GM21825 (cell line): Measurements from ENCODE around the gene ADAMTS6.
"Not testable (repeated sequence)": the region's sequence is repeated elsewhere in the genome, so short reads cannot be mapped to it uniquely, and the experiment has no call there.

ENCODE experiments used
- ATAC-seq: cut with Tn5 transposase; IDR thresholded peaks from one replicate; pipeline ENCODE4 v1.9.1; 2021; ENCODE audit warnings: mild to moderate bottlenecking, moderate library complexity; ENCODE audit not compliant: unreplicated experiment

The ADAMTS6 gene

GRCh38 chr5:65382582-65382981 is 99.1 kb downstream of the ADAMTS6 start:
- ATAC-seq = no peak

- ATAC-seq = not testable (repeated sequence)
Measured at GRCh38 chr5:65370505-65370904, 111.2 kb downstream of the ADAMTS6 start.

GRCh38 chr5:65366655-65367054 is 115.1 kb downstream of the ADAMTS6 start:
- no peak for ATAC-seq

DNA sequence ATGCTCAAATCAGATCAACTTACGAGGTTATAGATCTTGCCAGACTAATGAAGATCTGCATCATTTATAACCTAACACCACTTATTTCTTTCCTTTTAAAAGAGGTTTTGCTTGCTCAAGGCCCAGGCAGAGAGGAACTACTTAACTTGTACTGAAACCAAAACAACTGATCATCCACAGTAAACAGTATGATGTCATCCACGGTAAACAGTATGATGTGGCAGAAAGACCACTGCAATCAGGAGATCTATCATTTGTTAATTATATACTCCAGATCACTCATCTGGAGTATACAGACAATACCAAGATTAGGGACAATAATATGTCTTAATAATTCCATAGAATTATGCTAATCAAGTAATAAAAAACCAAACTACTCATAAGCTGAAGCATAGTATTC is 116.8 kb downstream of the ADAMTS6 start:
- ATAC-seq = no peak

DNA sequence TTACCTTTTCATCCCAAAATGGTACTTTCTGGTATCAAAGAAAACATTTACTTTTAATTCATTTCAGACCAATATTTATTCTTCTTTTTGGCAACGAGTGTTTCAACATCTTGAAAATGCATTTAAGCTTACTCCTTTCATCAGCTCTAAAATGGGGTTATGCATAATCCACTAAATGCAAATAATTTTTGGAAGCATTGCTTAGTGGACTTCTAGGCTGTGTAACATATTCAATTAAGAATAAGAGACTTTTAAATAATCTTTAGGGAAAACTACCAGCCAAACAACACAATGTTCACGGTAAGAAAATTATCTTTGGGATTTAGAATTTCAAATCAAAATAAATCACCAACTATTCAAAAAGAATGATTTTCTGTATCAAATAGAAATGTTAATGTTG is 118.2 kb downstream of the ADAMTS6 start:
- no peak for ATAC-seq

- no peak for ATAC-seq
Measured at GRCh38 chr5:65359981-65360380, 121.7 kb downstream of the ADAMTS6 start.

DNA sequence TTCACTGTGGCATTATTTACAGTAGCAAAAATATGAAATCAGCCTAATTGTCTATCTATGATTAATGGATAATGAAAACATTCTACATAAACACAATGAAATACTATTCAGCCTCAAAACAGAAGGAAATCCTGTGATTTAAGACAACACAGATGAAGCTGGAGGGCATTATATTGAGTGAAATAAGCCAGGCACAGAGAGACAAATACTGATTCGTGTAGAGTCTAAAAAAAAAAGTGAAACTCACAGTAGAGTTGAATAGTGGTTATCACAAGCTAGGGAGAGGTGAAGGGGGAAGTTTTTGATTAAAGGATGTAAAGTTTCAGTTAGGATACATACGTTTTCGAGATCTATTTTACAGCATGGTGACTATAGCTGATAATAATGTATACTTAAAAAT is 122.2 kb downstream of the ADAMTS6 start:
- ATAC-seq = no peak

DNA sequence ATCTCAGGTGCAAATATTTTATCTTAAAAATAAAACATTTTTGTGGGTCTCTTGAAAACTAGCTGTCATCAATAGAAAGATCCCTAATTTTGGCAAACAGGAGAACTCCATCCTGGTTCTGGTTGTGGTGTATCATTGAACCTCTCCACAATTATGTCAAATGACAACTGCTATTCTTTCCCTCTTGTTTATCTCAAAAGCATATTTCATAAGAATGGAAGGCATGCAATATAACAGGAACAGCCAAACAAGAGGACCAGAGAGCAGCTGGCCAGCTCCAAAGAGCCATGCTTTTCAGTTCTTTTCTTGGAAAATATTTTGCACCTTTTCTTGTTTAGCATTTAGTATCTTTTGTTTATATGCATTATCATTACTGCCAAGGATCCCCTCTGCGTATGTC is 125.4 kb downstream of the ADAMTS6 start:
- no peak for ATAC-seq

DNA sequence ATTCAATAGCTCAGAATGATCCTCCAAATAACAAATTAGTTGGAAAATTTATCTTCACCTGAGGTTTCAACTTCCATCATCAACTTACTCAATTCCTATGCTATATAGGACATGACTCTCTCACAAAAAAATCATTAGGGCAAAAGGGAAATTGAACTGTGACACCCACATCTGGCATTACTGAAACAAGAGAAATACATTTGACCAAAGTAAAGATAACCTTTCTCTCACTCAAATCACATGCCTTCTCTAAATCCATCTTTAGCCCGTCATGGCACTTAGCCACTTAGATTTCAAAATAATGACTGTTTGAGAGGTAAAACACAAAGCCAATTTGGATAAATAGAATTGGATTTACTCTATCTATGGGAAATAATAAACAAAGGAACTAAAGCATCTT is 126.4 kb downstream of the ADAMTS6 start:
- ATAC-seq = no peak

DNA sequence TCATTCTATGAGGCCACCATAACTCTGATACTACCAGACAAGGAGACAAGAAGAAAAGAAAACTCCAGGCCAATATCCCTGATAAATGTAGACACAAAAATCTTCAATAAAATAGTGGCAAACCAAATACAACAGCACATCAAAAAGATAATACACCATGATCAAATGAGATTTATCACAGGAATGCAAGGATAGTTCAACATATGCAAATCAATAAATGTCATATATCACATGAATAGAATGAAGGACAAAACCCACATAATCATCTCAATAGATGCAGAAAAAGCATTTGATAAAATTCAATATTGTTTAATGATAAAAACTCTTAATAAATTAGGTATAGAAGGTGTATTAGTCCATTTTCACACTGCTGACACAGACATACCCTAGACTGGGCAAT is 139.9 kb downstream of the ADAMTS6 start:
- no peak for ATAC-seq

DNA sequence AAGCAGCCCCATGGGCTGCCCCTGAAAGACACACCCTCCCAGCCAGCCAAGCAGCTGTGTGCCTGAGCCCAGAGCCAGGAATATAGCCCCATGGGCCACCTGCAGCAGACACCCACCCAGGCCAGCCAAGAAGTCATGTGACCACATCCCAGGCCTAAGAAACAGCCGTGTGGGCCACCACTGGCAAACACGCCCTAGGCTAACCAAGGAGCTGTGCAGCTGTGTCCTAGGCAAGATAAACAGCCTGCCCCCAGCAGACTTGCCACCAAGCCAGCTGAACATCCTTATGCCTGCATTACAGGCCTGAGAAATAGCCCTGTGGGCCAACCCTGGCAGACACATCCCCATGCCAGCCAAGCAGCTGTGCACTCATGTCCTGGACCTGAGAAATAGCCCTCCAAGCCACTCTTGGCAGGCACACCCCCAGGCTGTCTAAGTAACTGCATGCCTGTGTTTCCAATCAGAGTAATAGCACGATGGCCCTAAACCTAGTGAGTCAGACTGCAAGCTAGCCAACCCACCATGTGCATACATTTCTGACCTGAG is 143.0 kb downstream of the ADAMTS6 start:
- no peak for ATAC-seq

DNA sequence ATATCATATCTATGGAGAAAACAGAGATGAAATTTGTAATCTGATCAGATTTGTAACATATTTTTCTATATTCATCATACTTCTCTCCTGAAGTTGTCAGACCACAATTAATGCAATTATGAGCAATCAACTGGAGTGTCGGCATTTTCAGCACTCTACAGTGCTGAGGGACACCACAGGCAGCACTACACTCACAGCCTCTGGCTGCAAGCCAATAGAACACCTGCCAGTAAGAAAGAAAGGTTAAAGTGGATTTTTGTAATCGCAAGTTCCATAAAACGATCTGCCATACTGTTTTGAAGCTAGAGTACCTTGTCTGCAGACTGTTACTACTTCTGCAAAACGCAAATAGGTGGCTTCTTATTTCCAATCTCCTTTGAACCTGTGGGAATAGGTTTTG is 147.6 kb downstream of the ADAMTS6 start:
- ATAC-seq = no peak

DNA sequence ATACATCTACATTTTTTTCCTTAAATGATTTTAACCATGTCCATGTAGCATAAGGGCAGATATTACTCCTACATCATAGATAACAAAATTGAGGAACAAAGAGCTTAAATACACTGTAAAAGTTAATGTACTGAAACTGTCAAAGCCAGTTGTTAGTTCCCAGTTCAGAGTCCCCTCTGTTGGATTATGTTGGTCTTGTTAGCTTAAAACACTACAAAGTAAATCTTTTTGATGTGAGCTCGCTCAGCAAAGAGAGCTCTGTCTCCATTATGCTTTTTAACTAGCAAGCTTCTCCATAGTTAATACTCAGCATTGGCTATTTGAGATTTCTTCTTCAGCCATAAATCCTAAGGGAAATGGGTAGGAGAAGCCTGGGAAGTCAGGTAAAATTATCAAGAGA is 149.1 kb downstream of the ADAMTS6 start:
- ATAC-seq = no peak

DNA sequence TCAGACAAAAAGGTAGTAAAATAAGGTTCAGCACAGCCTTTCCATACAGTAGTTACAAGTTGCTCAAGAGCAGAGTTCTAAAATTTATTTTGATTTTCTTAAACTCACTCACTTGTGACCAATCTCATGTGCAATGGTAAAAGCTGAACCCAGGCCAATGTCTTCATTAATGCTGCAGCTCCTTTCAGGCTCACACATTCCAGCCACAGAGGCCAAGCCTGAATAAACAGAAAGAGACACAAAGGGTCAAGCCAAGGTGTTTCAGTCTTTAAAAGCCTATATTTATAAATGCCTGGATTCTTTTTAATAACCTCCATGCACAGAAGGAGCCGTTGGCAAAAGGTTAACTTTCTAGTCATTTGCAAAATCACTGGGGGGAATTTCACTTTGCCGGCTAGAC is 152.5 kb downstream of the ADAMTS6 start:
- no peak for ATAC-seq

DNA sequence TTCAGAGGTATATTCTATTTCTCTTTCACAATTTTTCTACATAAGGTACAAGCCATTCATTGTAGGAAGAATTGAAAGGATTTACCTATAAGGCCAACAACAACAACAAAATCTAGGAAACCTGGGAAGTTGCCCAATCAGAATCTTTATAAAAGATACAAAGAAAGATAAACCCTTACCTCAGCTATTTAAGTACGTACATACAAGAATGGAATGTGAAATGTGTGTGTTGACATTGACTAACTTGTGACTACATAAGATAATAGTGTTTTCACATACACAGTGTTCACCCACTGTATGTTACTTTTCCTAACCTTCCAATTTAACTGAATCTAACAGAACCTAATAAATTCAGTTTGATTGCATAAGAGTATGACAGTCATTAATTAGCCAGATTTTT is 154.1 kb downstream of the ADAMTS6 start:
- no peak for ATAC-seq

DNA sequence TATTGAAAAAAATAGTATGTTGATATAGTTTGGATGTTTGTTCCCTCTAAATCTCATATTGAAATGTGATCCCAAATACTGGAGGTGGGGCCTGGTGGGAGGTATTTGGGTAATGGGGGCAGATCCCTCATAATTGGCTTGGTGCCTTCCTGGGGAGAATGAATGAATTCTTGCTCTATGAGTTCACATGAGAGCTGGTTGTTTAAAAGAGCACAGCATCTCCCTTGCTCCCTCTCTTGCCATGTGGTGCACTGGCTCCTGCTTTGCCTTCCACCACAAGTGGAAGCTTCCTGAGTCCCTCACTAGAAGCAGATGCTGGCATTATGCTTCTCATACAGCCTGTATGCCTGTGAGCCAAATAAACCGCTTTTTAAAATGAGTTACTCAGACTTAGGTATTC is 154.8 kb downstream of the ADAMTS6 start:
- no peak for ATAC-seq

DNA sequence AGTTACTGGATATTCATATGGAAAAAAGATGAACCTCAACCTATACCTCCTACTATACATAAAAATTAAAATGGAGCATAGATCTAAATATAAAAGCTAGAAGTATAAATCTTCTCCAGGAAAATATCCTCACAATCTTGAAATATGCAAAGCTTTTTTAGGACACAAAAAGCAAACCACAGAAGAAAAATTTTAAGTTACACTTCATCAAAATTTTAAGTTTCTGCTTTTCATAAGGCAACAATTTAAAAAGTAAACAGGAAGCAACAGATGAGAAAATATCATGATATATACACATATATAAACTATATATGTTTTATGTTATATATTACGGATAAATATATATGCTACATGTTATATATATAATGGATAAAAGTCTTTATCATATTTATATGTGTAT is 157.5 kb downstream of the ADAMTS6 start:
- ATAC-seq = no peak

DNA sequence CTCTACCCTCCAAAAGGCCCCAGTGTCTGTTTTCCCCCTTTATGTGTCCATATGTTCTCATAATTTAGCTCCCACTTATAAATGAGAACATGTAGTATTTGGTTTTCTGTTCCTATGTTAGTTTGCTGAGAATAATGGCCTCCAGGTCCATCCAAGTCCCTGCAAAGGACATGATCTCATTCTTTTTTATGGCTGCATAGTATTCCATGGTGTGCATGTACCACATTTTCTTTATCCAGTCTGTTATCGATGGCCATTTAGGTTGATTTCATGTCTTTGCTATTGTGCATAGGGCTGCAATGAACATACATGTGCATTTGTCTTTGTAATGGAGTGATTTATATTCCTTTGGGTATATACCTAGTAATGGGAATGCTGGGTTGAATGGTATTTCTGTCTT is 161.0 kb downstream of the ADAMTS6 start:
- not testable (repeated sequence) for ATAC-seq

- no peak for ATAC-seq
Measured at GRCh38 chr5:65320250-65320649, 161.5 kb downstream of the ADAMTS6 start.

- ATAC-seq = no peak
Measured at GRCh38 chr5:65307931-65308330, 173.8 kb downstream of the ADAMTS6 start.

DNA sequence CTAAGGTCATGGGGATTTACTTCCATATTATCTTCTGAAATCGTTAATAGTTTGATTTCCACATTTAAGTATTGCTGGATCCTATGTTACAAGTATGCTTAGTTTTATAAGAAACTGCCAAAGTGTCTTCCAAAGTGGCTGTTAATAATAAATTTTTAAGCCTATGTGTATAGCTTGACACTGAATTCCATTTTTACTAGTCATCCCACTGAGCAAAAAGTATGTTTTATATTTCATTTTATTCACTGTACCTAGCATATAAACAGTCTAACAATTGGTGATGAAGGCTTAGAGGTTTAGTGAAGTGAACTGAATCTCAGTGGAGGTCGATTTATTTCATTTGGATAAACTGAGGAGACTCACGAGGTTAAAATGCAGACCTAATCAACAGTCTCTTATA is 174.6 kb downstream of the ADAMTS6 start:
- ATAC-seq = no peak

DNA sequence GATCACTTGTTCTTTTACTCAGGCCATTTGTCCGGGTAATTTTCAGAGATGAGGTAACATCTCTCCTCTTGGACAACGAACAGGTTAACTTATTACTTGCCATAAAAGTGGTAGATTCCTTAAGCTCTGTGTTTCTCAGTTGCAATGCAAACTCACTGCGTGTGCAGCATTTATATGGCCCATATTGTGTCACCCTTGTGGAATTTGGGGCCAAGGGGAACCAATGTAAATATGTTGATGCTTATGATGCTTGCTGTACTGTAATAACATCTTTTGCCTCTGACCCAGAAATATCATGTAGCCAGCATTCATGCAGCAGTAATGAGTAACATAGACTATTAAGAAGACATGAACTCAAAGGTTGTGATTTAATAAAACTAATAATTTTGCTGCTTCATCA is 175.8 kb downstream of the ADAMTS6 start:
- ATAC-seq = no peak

GRCh38 chr5:65299861-65300260 is 181.9 kb downstream of the ADAMTS6 start:
- ATAC-seq = no peak

DNA sequence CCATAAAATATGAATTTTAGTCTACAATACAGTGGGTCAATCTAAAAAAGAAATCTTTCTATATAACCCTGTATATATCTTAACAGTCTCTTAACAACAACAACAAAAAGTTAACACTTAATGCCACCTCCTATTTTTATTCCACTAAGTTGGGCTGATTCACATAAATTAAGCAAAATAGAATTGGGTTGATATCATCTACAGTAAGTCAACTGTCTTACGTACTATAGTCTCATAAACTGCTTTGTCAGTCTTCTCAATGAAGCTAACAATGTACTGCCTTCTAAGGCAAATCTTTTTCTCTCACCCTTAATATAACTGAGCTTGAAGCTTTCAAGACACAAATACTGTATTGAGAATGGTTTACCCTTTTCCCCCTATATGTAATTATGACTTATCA is 185.7 kb downstream of the ADAMTS6 start:
- ATAC-seq = no peak
